ES-I3 (cell line): ENCODE data around the gene DHCR24.

ENCODE experiments used
- H3K36me3 ChIP-seq: 2 replicates; pipeline ENCODE4 v1.6.1; 2013; ENCODE audit warnings: mild to moderate bottlenecking, low read length, control low read depth, moderate library complexity; ENCODE audit not compliant: insufficient read depth
- H3K4me1 ChIP-seq: 2 replicates; pipeline ENCODE4 v1.6.1; 2013; ENCODE audit warnings: mild to moderate bottlenecking, control low read depth, low read length; ENCODE audit not compliant: insufficient read depth
- H3K9ac ChIP-seq: 2 replicates; pipeline ENCODE4 v1.6.1; 2013; ENCODE audit warnings: low read depth, mild to moderate bottlenecking, low read length, moderate library complexity
- H3K9me3 ChIP-seq: 2 replicates; pipeline ENCODE4 v1.6.1; 2013; ENCODE audit warnings: mild to moderate bottlenecking, low read length, moderate library complexity; ENCODE audit not compliant: control insufficient read depth, insufficient read depth

The DHCR24 gene

GRCh38 chr1:54906586-54906985 lies 19.6 kb upstream of the DHCR24 start:
- Histone ChIP-seq H3K9ac (no peak overlapping the region), H3K4me1 (peaks cover 18% of the 10 kb centered on the region), H3K36me3 (no peaks in the 10 kb centered on the region), H3K9me3 (no peaks in the 10 kb centered on the region)

GRCh38 chr1:54904476-54905048 lies 17.6 kb upstream of the DHCR24 start:
- Histone ChIP-seq H3K36me3 (no peaks in the 10 kb centered on the region), H3K4me1 (peaks cover 18% of the 10 kb centered on the region), H3K9me3 (no peaks in the 10 kb centered on the region), H3K9ac (no peak overlapping the region)

GRCh38 chr1:54894271-54894670 lies 7.3 kb upstream of the DHCR24 start:
- Histone ChIP-seq H3K36me3 (no peaks in the 10 kb centered on the region), H3K4me1 (0 out of 2 replicates have a peak, but pooled peaks cover 3% of the 10 kb centered on the region), H3K9me3 (no peaks in the 10 kb centered on the region), H3K9ac (no peak overlapping the region)

- H3K9ac ChIP-seq = no peak overlapping the region
- no peaks in the 10 kb centered on the region for H3K9me3 ChIP-seq
- no peaks in the 10 kb centered on the region for H3K36me3 ChIP-seq
- H3K4me1 ChIP-seq = peaks cover 8% of the 10 kb centered on the region
Observed at GRCh38 chr1:54892586-54892985, 5.6 kb upstream of the DHCR24 start.

- H3K4me1 ChIP-seq = peaks cover 26% of the 10 kb centered on the region
- no peak overlapping the region for H3K9ac ChIP-seq
- H3K36me3 ChIP-seq = no peaks in the 10 kb centered on the region
- no peaks in the 10 kb centered on the region for H3K9me3 ChIP-seq
Observed at GRCh38 chr1:54889132-54889725, 2.2 kb upstream of the DHCR24 start.

GRCh38 chr1:54888080-54888733 lies 1.2 kb upstream of the DHCR24 start:
- Histone ChIP-seq H3K36me3 (no peaks in the 10 kb centered on the region; the same call in none of the 2 replicates), H3K9ac (peak overlapping the region; percentile 71; the same call in 1 of the 2 replicates), H3K9me3 (no peaks in the 10 kb centered on the region), H3K4me1 (peaks cover 33% of the 10 kb centered on the region)

GRCh38 chr1:54887665-54888071 lies 673 bp upstream of the DHCR24 start:
- H3K9ac ChIP-seq = peak overlapping the region; percentile 71
- H3K9me3 ChIP-seq = no peaks in the 10 kb centered on the region
- peaks cover 2% of the 10 kb centered on the region for H3K36me3 ChIP-seq
- H3K4me1 ChIP-seq = peaks cover 33% of the 10 kb centered on the region

- Histone ChIP-seq H3K4me1 (peaks cover 31% of the 10 kb centered on the region), H3K9me3 (no peaks in the 10 kb centered on the region), H3K9ac (peak overlapping the region; percentile 71; the same call in 1 of the 2 replicates), H3K36me3 (peaks cover 8% of the 10 kb centered on the region)
Observed at GRCh38 chr1:54885807-54886723, 930 bp downstream of the DHCR24 start.

- Histone ChIP-seq H3K9ac (no peak overlapping the region), H3K36me3 (peaks cover 8% of the 10 kb centered on the region), H3K4me1 (peaks cover 31% of the 10 kb centered on the region), H3K9me3 (no peaks in the 10 kb centered on the region)
Observed at GRCh38 chr1:54885237-54885679, 1.7 kb downstream of the DHCR24 start.

GRCh38 chr1:54884768-54885167 lies 2.2 kb downstream of the DHCR24 start:
- no peaks in the 10 kb centered on the region for H3K9me3 ChIP-seq
- no peak overlapping the region for H3K9ac ChIP-seq
- peaks cover 8% of the 10 kb centered on the region for H3K36me3 ChIP-seq
- H3K4me1 ChIP-seq = peaks cover 31% of the 10 kb centered on the region

GRCh38 chr1:54884135-54884586 lies 2.8 kb downstream of the DHCR24 start:
- Histone ChIP-seq H3K9ac (no peak overlapping the region), H3K9me3 (no peaks in the 10 kb centered on the region), H3K36me3 (peaks cover 8% of the 10 kb centered on the region), H3K4me1 (peaks cover 31% of the 10 kb centered on the region)

- Histone ChIP-seq H3K9ac (no peak overlapping the region), H3K36me3 (peaks cover 8% of the 10 kb centered on the region), H3K9me3 (no peaks in the 10 kb centered on the region), H3K4me1 (peaks cover 30% of the 10 kb centered on the region)
Observed at GRCh38 chr1:54883349-54884102, 3.5 kb downstream of the DHCR24 start.

GRCh38 chr1:54882519-54882918 lies 4.5 kb downstream of the DHCR24 start:
- H3K36me3 ChIP-seq = peaks cover 8% of the 10 kb centered on the region

More at GRCh38 chr1:54882519-54882918, 4.5 kb downstream of the DHCR24 start:
- H3K9me3 ChIP-seq = no peaks in the 10 kb centered on the region
- no peak overlapping the region for H3K9ac ChIP-seq
- peaks cover 25% of the 10 kb centered on the region for H3K4me1 ChIP-seq
